Activated T-cell treated with anti-CD3 and anti-CD28 coated beads, Interleukin-2, amount 50 U/mL, for 4 hours (primary cell): ENCODE data around the gene SLC4A5. TPM values are rescaled to one million over a fixed set of nuclear protein-coding genes. Genes with fewer than 3 reads are reported as not detected.
A peak's percentile ranks its signal among the peaks of the same experiment; 100 is the strongest.

Source experiments
- ATAC-seq, 2 donors: fragments of 200-7000 bp; cut with Tn5 transposase; one replicate each; pipeline ENCODE4 v1.10.0; 2021
- DNase-seq: peaks from one replicate; pipeline ENCODE4 v3.0.0-alpha.2; 2020
- H3K27me3 Mint-ChIP-seq: one replicate; pipeline ENCODE4 v1.8.0; 2021; ENCODE audit warnings: low read depth, mixed read lengths
- H3K36me3 Mint-ChIP-seq: one replicate; pipeline ENCODE4 v1.8.0; 2022; ENCODE audit warnings: mixed read lengths; ENCODE audit not compliant: insufficient read depth
- H3K4me1 Mint-ChIP-seq: one replicate; pipeline ENCODE4 v1.8.0; 2021; ENCODE audit warnings: low read depth, mixed read lengths
- H3K4me3 Mint-ChIP-seq: one replicate; pipeline ENCODE4 v1.8.0; 2021; ENCODE audit warnings: mild to moderate bottlenecking, moderate library complexity, mixed read lengths
- H3K9me3 Mint-ChIP-seq: one replicate; pipeline ENCODE4 v1.8.0; 2021; ENCODE audit warnings: mixed read lengths
- total RNA-seq, 3 donors: library from RNA; stranded (reverse); gene quantifications; one replicate each; pipeline ENCODE4 v1.2.1, GENCODE V29; 2021

The SLC4A5 gene
- total RNA-seq, 3 donors from 2014 or later, result 1.3 to 1.5 (median 1.4) TPM

GRCh38 chr2:74205596-74205995 is 137.6 kb downstream of the SLC4A5 start:
- H3K36me3 Mint-ChIP-seq, result peaks cover 48% of the 10 kb centered on the region

DNA sequence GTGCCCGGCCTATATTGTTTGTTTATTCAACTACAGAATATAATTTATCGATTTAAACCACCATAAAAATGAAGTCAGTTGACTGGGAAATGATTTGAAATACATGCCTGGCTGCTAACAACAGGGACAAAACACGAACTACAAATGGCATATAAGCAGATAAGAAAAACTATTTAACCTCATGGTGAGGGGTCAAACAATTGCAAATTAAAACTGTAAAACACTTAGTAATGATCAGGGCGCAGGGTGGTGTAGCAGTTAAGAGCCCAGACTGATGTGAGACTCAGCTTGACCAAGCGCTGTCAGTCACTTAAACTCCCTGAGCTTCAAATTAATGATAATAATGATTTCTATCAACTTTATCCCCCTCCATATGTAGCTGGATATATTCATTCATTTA is 138.1 kb downstream of the SLC4A5 start:
- Mint-ChIP-seq H3K36me3 (peaks cover 50% of the 10 kb centered on the region), H3K27me3 (no peaks in the 10 kb centered on the region), H3K9me3 (no peaks in the 10 kb centered on the region), H3K4me3 (peak overlapping the region; percentile 73), H3K4me1 (peaks cover 73% of the 10 kb centered on the region)
- no peak for ATAC-seq
- no peak for DNase-seq

More at GRCh38 chr2:74205596-74205995, 137.6 kb downstream of the SLC4A5 start:
- DNase-seq (no peak), ATAC-seq (peak; percentile 23 to 31)
- Mint-ChIP-seq H3K4me1 (peaks cover 70% of the 10 kb centered on the region), H3K27me3 (no peaks in the 10 kb centered on the region), H3K9me3 (no peaks in the 10 kb centered on the region), H3K4me3 (peak overlapping the region; percentile 73)

DNA sequence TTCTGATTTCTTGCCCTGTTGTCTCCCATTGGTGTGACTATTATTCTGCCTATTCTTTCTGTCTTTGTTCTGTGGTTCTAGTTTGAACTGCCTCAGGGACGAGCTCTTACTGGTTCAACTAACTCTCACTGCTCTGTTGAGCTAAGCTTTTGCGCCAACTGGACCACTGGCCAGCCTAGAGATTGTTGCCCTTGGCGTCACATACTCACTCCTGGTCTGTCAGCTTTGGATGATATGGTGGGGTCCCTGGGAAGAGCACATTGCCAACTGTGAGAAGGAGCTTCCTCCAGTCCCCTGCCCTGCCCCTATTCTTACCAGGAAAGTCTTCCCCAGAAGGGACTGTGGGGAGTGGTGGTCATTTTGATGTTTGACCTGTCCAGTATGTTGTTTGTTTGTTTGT is 138.8 kb downstream of the SLC4A5 start:
- H3K4me3 Mint-ChIP-seq, result peak overlapping the region; percentile 38
- peaks cover 70% of the 10 kb centered on the region for H3K4me1 Mint-ChIP-seq
- peaks cover 54% of the 10 kb centered on the region for H3K36me3 Mint-ChIP-seq
- no peaks in the 10 kb centered on the region for H3K27me3 Mint-ChIP-seq
- ATAC-seq, result no peak
- DNase-seq, result no peak
- H3K9me3 Mint-ChIP-seq, result no peaks in the 10 kb centered on the region

DNA sequence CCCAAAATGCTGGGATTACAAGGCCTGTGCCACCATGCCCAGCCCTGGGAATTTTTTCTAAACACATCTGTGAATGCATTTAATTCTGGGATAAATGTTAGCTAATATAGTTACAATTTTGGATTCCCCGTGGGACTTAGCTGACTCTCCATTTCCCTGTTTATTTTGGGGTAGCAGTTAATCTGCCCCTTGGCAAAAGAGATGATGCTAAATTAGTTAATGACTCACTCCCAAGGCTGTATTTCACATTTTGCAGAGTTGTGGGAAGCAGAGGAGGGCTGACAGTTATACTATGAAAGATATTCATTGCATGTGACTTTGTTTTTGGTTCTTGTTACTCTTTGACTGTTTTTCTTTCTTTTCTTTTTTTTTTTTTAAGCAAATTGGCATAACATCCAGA is 141.6 kb downstream of the SLC4A5 start:
- H3K4me3 Mint-ChIP-seq, result peak overlapping the region; percentile 95

DNA sequence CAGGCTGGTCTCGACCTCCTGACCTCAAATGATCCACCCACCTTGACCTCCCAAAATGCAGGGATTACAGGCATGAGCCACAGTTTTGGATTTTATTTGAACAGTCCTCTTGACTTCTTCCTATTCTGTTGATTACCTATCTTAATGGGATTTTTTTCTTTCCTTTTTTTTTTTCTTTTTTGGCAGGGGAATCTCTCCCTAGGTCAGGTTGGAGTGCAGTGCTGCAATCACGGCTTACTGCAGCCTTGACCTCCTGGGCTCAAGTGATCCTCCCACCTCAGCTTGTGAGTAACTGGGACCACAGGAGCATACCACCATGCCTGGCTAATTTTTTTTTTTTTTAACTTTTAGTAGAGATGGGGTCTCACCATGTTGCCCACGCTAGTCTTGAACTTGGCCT is 142.0 kb downstream of the SLC4A5 start:
- no peak for ATAC-seq
- Mint-ChIP-seq H3K36me3 (peaks cover 40% of the 10 kb centered on the region), H3K9me3 (no peaks in the 10 kb centered on the region), H3K27me3 (no peaks in the 10 kb centered on the region), H3K4me1 (peaks cover 58% of the 10 kb centered on the region), H3K4me3 (peak overlapping the region; percentile 95)
- no peak for DNase-seq

More for the DNA sequence above, 141.6 kb downstream of the SLC4A5 start:
- Mint-ChIP-seq H3K9me3 (no peaks in the 10 kb centered on the region), H3K4me1 (peaks cover 62% of the 10 kb centered on the region), H3K36me3 (peaks cover 44% of the 10 kb centered on the region), H3K27me3 (no peaks in the 10 kb centered on the region)
- DNase-seq, result no peak
- ATAC-seq, result no peak

DNA sequence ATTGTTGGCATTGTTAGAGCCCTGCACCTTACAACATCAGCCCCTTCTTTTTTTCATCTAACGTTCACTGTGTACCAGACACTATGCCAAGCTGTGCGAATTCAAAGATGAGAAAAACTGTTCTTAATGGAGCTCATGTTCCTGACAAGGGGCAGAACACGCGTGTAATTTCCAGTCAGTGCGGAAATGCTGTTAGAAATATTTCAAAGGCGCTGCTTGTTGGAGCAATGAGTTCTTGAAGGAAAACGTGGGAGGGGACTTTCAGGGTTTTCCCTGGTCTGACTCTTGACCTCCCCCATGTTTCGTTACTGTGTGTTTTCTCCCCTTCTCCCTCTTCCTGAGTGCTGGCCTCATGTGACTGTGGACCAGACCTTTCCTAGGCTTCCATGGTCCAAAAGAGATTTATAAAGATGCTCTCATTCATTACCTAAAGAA is 143.3 kb downstream of the SLC4A5 start:
- no peaks in the 10 kb centered on the region for H3K9me3 Mint-ChIP-seq
- ATAC-seq, result no peak
- H3K27me3 Mint-ChIP-seq, result no peaks in the 10 kb centered on the region
- peaks cover 45% of the 10 kb centered on the region for H3K4me1 Mint-ChIP-seq
- H3K4me3 Mint-ChIP-seq, result peak overlapping the region; percentile 95
- H3K36me3 Mint-ChIP-seq, result peaks cover 30% of the 10 kb centered on the region
- no peak for DNase-seq

DNA sequence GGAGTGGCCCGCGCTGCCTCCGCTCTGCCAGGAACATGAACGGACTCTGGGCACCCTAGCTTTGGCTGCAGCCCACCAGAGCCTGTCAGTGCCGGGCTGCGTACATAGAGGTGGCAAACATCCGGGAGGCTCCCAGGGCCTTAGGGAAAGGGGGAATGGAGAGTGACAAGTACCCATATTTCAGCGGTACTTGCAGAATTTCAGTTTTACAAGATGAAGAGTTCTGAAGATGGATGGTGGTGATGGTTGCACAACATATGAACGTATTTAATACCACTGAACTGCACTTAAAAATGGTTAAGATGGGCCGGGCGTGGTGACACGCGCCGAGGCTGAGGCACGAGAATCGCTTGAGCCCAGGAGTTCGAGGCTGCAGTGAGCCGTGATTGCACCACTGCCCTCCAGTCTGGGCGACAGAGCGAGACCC is 143.9 kb downstream of the SLC4A5 start:
- Mint-ChIP-seq H3K4me3 (peak overlapping the region; percentile 95), H3K4me1 (peaks cover 39% of the 10 kb centered on the region), H3K9me3 (no peaks in the 10 kb centered on the region), H3K27me3 (no peaks in the 10 kb centered on the region), H3K36me3 (peaks cover 25% of the 10 kb centered on the region)
- ATAC-seq, result no peak
- DNase-seq, result no peak

DNA sequence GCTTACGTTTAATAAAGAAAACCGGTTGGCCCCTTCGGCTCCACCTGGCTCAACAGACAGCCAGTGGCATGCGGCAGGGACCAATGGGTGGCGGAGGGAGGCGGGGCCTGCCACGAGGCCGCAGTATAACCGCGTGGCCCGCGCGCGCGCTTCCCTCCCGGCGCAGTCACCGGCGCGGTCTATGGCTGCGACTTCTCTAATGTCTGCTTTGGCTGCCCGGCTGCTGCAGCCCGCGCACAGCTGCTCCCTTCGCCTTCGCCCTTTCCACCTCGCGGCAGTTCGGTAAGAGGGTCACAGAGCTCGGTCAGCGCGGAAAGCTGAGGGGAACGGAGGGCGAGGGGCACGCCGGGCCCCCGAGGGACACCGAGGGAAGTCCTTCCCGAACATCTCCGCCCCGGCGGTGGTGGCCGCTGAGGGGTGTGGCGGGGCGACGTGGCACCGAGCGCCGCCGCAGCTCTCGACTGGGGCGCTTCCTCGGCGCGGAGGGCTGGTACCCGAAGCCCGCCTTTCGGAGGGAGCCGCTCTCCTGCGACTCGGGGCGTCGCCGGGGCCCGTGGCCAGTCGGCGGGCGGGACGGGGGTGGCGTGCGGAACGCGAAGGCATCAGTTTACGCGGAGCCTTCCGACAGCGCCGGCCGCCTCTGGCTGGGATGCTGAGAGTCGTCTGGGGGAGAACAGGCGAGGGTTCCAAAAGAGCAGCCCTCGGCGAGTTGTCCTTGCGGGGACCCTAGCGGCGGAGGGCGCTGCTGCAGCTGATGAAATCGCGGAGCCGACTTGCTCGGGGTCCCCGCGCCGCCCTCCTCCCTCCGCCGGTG is 144.5 kb downstream of the SLC4A5 start, which contains the start of gene MTHFD2:
MTHFD2 (plus strand) TSS at position 155 of the 814 bp plus-strand sequence; CDS start at position 182, 27 bp downstream.
- DNase-seq (peak; percentile 90), ATAC-seq (peak; percentile 88 to 91)
- H3K36me3 Mint-ChIP-seq, result peaks cover 24% of the 10 kb centered on the region
- H3K27me3 Mint-ChIP-seq, result no peaks in the 10 kb centered on the region
- no peaks in the 10 kb centered on the region for H3K9me3 Mint-ChIP-seq
- peak within 1 kb of the TSS; percentile 95 for H3K4me3 Mint-ChIP-seq
- peaks cover 34% of the 10 kb centered on the region for H3K4me1 Mint-ChIP-seq

DNA sequence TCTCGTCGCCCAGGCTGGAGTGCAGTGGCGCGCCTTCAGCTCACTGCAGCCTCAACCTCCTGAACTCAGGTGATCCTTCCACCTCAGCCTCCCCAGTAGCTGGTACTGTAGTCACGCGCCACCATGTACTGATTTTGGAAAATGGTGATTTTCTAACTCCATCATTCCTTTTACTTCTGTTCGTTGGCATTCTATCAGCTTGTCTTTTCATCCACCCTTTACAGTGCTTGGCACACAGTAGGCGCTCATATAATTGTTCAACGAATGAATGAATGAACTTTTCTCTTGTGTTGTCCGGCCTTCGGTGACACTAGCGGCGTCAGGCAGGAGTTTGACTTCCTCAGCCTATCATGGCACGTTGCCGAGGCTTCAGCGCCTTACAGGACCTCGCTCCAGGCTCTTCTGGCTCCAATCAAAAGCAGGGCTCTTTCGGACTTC is 145.2 kb downstream of the SLC4A5 start:
- ATAC-seq (no peak), DNase-seq (no peak)
- peaks cover 29% of the 10 kb centered on the region for H3K4me1 Mint-ChIP-seq
- H3K27me3 Mint-ChIP-seq, result no peaks in the 10 kb centered on the region
- H3K9me3 Mint-ChIP-seq, result no peaks in the 10 kb centered on the region
- H3K36me3 Mint-ChIP-seq, result peaks cover 22% of the 10 kb centered on the region
- H3K4me3 Mint-ChIP-seq, result peak overlapping the region; percentile 95

GRCh38 chr2:74197049-74197448 is 146.2 kb downstream of the SLC4A5 start:
- peaks cover 24% of the 10 kb centered on the region for H3K4me1 Mint-ChIP-seq
- no peaks in the 10 kb centered on the region for H3K27me3 Mint-ChIP-seq
- H3K4me3 Mint-ChIP-seq, result no peak overlapping the region

DNA sequence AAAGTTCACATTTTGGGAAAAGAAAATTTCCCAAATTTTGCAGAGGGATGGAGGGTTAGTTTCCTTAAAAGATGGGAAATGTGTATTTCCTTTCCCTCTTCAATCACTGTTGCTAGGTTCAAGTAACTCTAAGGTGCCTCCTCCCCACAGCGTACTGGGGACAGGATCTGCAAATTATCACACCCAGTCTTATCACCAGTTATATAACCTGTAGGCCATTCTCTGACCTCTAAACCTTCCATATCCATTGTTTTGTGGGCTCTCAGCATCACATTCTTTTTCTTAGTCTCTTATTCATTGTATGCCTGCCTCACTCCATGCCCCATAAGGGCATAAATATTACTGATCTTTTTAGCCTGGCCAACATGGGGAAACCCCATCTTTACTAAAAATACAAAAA is 148.4 kb downstream of the SLC4A5 start:
- H3K27me3 Mint-ChIP-seq, result no peaks in the 10 kb centered on the region
- peaks cover 9% of the 10 kb centered on the region for H3K36me3 Mint-ChIP-seq
- no peak for DNase-seq
- H3K4me1 Mint-ChIP-seq, result peaks cover 10% of the 10 kb centered on the region
- no peaks in the 10 kb centered on the region for H3K9me3 Mint-ChIP-seq
- ATAC-seq, result no peak
- H3K4me3 Mint-ChIP-seq, result no peak overlapping the region

More at GRCh38 chr2:74197049-74197448, 146.2 kb downstream of the SLC4A5 start:
- no peaks in the 10 kb centered on the region for H3K9me3 Mint-ChIP-seq
- ATAC-seq, result no peak
- no peak for DNase-seq
- H3K36me3 Mint-ChIP-seq, result peaks cover 22% of the 10 kb centered on the region

DNA sequence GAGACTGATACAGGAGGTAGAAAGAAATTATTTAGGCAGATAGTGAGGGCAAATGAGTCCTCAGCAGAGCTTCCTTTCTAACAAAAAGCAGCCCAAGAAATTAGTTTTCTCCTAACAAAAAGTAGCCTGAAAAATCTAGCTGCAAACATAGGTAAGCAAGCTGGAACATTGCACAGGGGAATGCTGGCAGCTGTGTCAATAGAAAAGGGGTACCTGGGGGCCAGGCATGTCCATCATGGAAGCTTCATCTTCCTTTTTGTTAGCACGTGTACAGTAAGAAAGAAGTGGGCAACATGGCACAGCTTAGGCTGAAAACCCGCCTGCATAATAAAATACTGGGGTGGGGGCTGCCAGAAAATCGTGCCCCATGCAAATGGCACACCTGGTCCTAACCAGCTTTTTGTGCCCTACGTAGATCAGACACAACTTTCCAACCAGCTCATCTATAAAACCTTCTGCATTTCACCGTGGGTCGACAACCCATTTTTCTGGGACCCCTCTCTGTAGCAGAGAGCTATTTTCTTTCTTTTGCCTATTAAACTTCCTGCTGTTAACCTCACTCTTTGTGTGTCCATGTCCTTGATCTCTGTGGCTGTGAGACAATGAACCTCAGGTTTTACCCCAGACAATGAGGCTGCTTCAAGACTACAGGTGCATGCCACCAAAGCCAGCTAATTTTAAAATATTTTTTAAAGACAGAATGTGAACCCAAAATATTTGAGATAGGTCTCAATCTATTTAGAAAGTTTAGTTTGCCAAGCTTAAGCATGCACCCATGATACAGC is 151.4 kb downstream of the SLC4A5 start:
- Mint-ChIP-seq H3K36me3 (no peaks in the 10 kb centered on the region), H3K4me3 (no peak overlapping the region), H3K27me3 (no peaks in the 10 kb centered on the region), H3K4me1 (no peaks in the 10 kb centered on the region), H3K9me3 (no peaks in the 10 kb centered on the region)
- ATAC-seq (no peak), DNase-seq (no peak)

DNA sequence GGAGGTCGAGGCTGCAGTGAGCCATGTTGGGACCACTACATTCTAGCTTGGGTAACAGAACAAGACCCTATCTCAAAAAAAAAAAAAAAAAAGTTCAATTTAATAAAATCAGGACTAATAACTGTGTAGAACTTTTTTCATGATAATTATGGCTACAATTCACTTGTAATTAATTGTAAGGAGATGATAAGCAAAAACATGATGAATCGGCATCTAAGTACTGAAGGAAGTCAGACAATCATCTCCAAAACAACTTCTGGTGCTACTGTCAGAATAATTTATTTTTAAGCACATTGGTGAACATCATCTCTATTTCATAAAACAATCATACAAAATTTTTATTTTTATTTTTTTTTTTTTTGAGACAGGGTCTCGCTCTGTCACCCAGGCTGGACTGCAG is 154.5 kb downstream of the SLC4A5 start:
- ATAC-seq (no peak), DNase-seq (no peak)
- Mint-ChIP-seq H3K9me3 (no peaks in the 10 kb centered on the region), H3K27me3 (no peaks in the 10 kb centered on the region), H3K4me3 (no peak overlapping the region), H3K4me1 (peaks cover 11% of the 10 kb centered on the region), H3K36me3 (no peaks in the 10 kb centered on the region)

GRCh38 chr2:74188018-74188601 is 155.1 kb downstream of the SLC4A5 start:
- Mint-ChIP-seq H3K27me3 (no peaks in the 10 kb centered on the region), H3K4me3 (no peak overlapping the region), H3K9me3 (no peaks in the 10 kb centered on the region), H3K4me1 (peaks cover 11% of the 10 kb centered on the region), H3K36me3 (no peaks in the 10 kb centered on the region)
- DNase-seq, result no peak
- ATAC-seq, result no peak
